Hepatocyte (in vitro differentiated cells): ENCODE measurements around the gene GRIPAP1.

Source experiments
- CTCF ChIP-seq: fragments of 200-600 bp; sonication (generic); IDR thresholded peaks from 2 replicates; pipeline ENCODE4 v1.5.1; 2016; ENCODE audit warnings: antibody characterized with exemption, mild to moderate bottlenecking; ENCODE audit not compliant: poor library complexity
- EZH2 ChIP-seq: fragments of 200-600 bp; sonication (generic); IDR thresholded peaks from 2 replicates; pipeline ENCODE4 v1.6.1; 2016; ENCODE audit warnings: antibody characterized with exemption, mild to moderate bottlenecking, borderline replicate concordance

GRCh38 chrX:48958635-48959094, 43.4 kb downstream of the GRIPAP1 start:
- TF ChIP-seq CTCF = no peak
- no peak for TF ChIP-seq EZH2
